ENCODE data around the gene TMEM25.
"Not testable (repeated sequence)": the region's sequence is repeated elsewhere in the genome, so short reads cannot be mapped to it uniquely, and the experiment has no call there.

TMEM25 gene

DNA sequence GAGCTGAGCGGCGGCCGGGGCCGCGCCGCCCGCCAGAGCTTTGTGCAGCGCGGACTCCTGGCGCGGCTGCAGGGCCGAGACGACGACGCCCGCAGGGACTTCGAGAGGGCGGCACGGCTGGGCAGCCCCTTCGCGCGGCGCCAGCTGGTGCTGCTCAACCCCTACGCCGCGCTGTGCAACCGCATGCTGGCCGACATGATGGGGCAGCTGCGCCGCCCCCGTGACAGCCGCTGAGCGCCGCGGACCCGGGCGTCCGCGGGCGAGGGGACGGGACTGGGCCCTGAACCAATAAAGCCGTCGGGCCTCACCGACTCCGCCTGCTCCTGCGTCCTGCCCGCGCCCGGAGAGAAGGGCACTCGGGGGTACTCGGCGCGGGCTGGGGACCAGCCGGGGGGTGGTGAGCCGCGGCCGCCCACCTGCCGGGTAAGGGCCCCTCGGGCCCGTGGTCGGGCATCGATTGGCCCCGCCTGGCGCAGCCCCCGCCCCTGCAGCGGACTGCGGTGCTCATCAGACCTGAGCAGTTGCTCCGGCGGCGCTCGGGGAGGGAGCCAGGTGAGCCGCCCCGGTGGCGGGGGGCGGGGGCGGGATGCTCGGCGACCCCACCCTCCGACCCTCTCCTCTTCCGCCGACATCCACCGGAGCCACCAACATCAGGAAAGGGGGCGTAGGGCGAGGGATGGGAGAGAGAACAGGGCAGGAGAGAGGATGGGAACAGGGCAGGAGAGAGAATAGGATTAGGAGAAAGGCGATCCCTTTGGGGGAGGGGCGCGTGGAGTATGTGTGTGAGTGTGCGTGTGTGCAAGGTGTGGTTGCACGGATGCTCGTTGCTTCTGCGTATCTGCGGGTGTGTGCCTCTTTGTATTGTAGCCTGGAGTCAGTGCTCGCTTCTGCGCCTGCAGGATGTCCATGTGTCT is at the start of gene TMEM25:
TSS of gene TMEM25 (plus strand) at position 510 of the 914 bp plus-strand sequence. CDS start 610 bp downstream, outside the sequence.
- peak in 55 of 58 donors; percentile 29 to 87 (median 66) for DNase-seq

DNA sequence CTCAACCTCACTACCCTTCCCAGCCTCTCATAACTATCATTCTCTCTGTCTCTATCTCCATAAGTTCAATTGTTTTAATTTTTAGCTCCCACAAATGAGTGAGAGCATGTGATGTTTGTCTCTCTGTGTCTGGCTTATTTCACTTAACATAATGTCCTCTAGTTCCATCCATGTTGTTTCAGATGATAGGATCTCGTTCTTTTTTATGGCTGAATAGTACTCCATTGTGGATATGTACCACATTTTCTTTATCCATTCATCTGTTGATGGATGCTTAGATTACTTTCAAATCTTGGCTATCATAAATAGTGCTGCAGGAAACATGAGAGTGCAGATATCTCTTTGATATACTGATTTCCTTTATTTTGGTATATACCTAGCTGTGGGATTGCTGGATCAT is 49.8 kb upstream of the TMEM25 start:
- not testable (repeated sequence) for DNase-seq

- DNase-seq = no peak
Measured at GRCh38 chr11:118484405-118484804, 46.6 kb upstream of the TMEM25 start.

DNA sequence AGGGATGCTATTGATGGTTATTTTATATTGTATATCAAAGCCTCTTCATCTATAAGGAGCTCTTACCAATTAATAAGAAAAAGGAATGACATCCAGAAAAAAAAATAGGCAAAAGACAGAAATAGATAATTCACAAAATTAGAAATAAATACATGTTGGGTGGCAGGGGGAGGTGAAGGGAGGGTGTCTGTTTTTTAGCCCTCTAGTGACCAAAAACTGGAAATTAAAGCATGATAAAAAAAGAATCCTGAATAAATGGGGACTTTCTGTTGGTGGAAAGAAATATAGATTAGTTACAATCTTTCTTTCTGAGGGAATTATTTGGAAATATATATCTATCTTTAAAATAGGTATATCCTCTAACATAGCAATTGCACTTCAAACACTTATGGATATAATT is 45.7 kb upstream of the TMEM25 start:
- no peak for DNase-seq

GRCh38 chr11:118488480-118489109 is 42.4 kb upstream of the TMEM25 start:
- peak in 45 of 58 donors; percentile 5 to 64 (median 35) for DNase-seq

DNA sequence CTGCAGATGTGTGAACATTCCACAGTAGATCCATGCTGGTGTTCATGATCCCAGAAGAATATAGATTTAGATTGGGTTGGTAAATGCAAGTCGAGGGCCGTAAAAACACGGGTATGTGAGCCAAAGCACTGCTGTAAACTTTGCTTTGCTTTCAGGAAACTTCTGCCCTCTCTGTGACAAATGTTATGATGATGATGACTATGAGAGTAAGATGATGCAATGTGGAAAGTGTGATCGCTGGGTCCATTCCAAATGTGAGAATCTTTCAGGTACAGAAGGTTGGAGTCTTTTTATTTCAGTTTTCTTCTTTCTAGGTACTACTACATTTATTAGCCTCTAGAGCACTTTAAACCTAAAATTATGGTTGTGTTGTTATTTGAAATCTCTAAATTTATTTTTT is 40.0 kb upstream of the TMEM25 start:
- no peak for DNase-seq

DNA sequence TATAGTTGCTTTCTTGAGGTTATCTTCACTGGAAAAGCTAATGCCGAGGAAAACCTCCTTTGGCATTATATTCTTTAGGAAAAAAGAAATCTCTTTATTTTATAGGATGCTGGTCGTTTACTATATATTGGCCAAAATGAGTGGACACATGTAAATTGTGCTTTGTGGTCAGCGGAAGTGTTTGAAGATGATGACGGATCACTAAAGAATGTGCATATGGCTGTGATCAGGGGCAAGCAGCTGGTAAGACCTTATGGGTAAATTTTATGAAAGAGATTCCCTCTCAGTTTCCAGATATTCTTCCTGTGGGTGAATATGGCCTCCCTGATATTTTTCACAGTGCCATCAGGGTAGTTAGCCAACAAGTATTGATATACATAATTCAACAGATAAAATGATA is 33.2 kb upstream of the TMEM25 start:
- no peak for DNase-seq

DNA sequence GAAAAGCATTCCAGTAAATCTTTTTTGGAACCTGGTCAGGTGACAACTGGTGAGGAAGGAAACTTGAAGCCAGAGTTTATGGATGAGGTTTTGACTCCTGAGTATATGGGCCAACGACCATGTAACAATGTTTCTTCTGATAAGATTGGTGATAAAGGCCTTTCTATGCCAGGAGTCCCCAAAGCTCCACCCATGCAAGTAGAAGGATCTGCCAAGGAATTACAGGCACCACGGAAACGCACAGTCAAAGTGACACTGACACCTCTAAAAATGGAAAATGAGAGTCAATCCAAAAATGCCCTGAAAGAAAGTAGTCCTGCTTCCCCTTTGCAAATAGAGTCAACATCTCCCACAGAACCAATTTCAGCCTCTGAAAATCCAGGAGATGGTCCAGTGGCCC is 27.8 kb upstream of the TMEM25 start:
- DNase-seq = no peak

DNA sequence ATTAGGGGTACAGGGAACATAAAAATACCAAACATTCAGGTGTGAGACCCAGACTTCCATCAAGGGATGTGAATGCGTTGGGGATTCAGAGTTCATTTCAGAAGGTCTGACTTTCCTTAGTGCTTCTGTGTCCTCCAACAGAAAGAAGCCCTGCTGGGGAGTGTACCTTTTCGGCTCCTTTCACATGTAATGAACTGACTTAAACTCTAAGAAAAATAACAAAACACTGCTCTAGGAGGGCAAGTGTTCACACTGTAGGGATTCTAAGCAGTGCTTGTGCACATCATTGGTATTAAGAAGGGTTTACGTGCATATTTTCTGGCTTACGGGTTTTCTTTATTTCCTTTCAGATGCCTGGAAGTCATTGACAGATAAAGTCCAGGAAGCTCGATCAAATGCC is 19.4 kb upstream of the TMEM25 start:
- DNase-seq = no peak

GRCh38 chr11:118514103-118514502 is 16.9 kb upstream of the TMEM25 start:
- no peak for DNase-seq

- no peak for DNase-seq
Measured at GRCh38 chr11:118519549-118519948, 11.4 kb upstream of the TMEM25 start.

DNA sequence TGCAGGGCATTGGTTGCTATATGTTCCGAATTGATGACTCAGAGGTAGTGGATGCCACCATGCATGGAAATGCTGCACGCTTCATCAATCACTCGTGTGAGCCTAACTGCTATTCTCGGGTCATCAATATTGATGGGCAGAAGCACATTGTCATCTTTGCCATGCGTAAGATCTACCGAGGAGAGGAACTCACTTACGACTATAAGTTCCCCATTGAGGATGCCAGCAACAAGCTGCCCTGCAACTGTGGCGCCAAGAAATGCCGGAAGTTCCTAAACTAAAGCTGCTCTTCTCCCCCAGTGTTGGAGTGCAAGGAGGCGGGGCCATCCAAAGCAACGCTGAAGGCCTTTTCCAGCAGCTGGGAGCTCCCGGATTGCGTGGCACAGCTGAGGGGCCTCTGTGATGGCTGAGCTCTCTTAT is 9.1 kb upstream of the TMEM25 start:
- DNase-seq = no peak

- DNase-seq = no peak
Measured at GRCh38 chr11:118522571-118523072, 8.4 kb upstream of the TMEM25 start.

GRCh38 chr11:118524356-118524755 is 6.6 kb upstream of the TMEM25 start:
- no peak for DNase-seq

DNA sequence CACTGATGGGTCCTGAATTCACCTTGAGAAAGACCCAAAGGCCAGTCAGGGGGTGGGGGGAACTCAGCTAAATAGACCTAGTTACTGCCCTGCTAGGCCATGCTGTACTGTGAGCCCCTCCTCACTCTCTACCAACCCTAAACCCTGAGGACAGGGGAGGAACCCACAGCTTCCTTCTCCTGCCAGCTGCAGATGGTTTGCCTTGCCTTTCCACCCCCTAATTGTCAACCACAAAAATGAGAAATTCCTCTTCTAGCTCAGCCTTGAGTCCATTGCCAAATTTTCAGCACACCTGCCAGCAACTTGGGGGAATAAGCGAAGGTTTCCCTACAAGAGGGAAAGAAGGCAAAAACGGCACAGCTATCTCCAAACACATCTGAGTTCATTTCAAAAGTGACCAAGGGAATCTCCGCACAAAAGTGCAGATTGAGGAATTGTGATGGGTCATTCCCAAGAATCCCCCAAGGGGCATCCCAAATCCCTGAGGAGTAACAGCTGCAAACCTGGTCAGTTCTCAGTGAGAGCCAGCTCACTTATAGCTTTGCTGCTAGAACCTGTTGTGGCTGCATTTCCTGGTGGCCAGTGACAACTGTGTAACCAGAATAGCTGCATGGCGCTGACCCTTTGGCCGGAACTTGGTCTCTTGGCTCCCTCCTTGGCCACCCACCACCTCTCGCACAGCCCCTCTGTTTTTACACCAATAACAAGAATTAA is 6.1 kb upstream of the TMEM25 start:
- DNase-seq = no peak

DNA sequence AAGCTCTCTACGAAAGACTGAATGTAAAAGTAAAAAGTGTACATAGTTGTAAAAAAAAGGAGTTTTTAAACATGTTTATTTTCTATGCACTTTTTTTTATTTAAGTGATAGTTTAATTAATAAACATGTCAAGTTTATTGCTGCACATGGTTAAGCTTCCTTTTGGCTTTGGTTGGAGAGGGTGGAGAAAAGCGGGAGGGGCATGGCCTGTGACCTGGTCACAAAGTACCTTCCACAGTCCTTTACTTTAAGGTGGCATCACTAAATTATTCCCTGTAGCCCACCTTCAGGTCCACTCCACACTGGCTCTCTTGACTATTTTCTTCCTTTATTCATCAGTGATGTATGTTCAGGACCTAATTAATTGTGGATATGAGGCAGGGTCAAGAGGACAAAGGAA is 4.3 kb upstream of the TMEM25 start:
- no peak for DNase-seq

DNA sequence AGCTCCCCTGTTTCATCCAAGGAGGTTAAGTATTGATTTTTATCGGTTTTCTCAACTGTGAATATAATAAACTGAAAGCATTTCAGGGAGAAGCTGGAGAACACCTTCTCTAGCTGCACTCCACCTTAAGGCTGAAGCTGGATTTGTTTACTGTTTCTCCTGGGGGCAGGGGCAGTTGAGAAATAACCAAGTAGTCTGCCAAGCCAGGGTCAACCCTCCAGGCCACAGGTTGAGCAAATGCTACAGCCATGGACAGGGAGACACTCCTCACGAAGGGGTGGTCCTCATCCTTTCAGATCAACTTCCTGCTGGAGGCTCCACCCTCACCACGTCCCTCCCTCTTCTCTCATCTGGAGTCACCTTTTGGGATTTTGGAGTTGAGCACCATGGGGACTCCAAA is 3.9 kb upstream of the TMEM25 start, which contains the start of gene TTC36:
TSS of gene TTC36 (plus strand) at position 366 of the 400 bp plus-strand sequence. CDS start at position 387, 21 bp downstream.
- no peak for DNase-seq

- no peak for DNase-seq
Measured at GRCh38 chr11:118528511-118528910, 2.5 kb upstream of the TMEM25 start.

DNA sequence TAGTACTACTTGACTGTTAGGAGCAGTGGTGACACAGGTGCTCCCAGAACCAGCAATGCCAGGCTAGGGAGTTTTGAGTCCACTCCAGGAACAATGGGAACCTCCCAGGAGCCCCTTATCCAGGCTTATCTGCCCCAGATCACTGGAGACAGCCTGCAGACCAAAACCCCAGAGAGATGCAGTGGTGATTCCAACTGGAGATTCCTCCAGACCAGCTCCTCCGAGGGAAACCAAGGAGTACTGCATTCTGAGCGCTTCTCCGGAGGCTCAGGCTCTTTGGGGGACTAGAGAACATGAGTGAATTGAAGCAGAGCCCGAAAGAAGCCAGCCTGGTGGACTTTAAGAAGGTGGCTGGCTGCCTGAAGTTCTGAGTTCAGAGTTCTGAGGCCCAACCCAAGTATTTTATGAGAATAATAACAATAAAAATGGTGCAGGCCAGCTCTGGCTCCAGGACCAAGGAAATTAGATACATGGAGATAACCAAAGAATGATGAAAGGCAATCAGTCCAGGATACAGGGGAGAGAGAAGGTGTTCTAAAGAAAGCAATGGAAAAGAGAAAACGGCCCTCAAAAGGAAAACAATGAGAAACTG is 1.3 kb upstream of the TMEM25 start:
- no peak for DNase-seq

GRCh38 chr11:118530180-118530682 is 761 bp upstream of the TMEM25 start:
- peak in 2 of 58 donors; percentile 21 to 61 for DNase-seq

- peak in 11 of 58 donors; percentile 22 to 75 (median 45) for DNase-seq
Measured at GRCh38 chr11:118531597-118532084, 649 bp downstream of the TMEM25 start.

All from anterior cingulate cortex (tissue), 58 donors.